ENCODE results near the gene SH3RF3.
A peak's percentile ranks its signal among the peaks of the same experiment; 100 is the strongest.

Gene SH3RF3

GRCh38 chr2:109266496-109266895 lies 137.5 kb downstream of the SH3RF3 start:
- DNase-seq, result no peak

- DNase-seq, result peak in 1 of 2 donors; percentile 15
Measured at GRCh38 chr2:109266998-109267854, 138.2 kb downstream of the SH3RF3 start.

- no peak for DNase-seq
Measured at GRCh38 chr2:109268916-109269315, 139.9 kb downstream of the SH3RF3 start.

GRCh38 chr2:109269706-109270504 lies 140.9 kb downstream of the SH3RF3 start:
- no peak for DNase-seq

GRCh38 chr2:109270505-109271312 lies 141.7 kb downstream of the SH3RF3 start:
- no peak for DNase-seq

- DNase-seq, result no peak
Measured at GRCh38 chr2:109271920-109272319, 142.9 kb downstream of the SH3RF3 start.

GRCh38 chr2:109272461-109272860 lies 143.5 kb downstream of the SH3RF3 start:
- DNase-seq, result no peak

- DNase-seq, result peak in 1 of 2 donors; percentile 12
Measured at GRCh38 chr2:109275120-109276012, 146.4 kb downstream of the SH3RF3 start.

GRCh38 chr2:109277406-109277805 lies 148.4 kb downstream of the SH3RF3 start:
- DNase-seq, result no peak

- DNase-seq, result no peak
Measured at GRCh38 chr2:109279243-109279860, 150.3 kb downstream of the SH3RF3 start.

GRCh38 chr2:109280804-109281203 lies 151.8 kb downstream of the SH3RF3 start:
- no peak for DNase-seq

- no peak for DNase-seq
Measured at GRCh38 chr2:109282360-109282759, 153.4 kb downstream of the SH3RF3 start.

GRCh38 chr2:109282865-109283264 lies 153.9 kb downstream of the SH3RF3 start:
- no peak for DNase-seq

GRCh38 chr2:109284826-109285225 lies 155.8 kb downstream of the SH3RF3 start:
- DNase-seq, result no peak

- DNase-seq, result no peak
Measured at GRCh38 chr2:109285244-109285651, 156.2 kb downstream of the SH3RF3 start.

GRCh38 chr2:109287413-109287812 lies 158.4 kb downstream of the SH3RF3 start:
- DNase-seq, result no peak

GRCh38 chr2:109287838-109288237 lies 158.8 kb downstream of the SH3RF3 start:
- DNase-seq, result no peak

- no peak for DNase-seq
Measured at GRCh38 chr2:109288544-109289368, 159.8 kb downstream of the SH3RF3 start.

- DNase-seq, result no peak
Measured at GRCh38 chr2:109289504-109290222, 160.7 kb downstream of the SH3RF3 start.

Data from CD4-positive, alpha-beta T cell treated with Interferon alpha-2 for 1 hour (primary cell).